Neural cell (in vitro differentiated cells): ENCODE data around the gene HOXB6.

Experiments used
- EP300 ChIP-seq: fragments of 450-650 bp; conservative IDR thresholded peaks from 2 replicates; pipeline ENCODE4 v1.6.1; 2014; ENCODE audit warnings: antibody characterized with exemption, mild to moderate bottlenecking, moderate library complexity; ENCODE audit not compliant: poor library complexity, severe bottlenecking
- EZH2 ChIP-seq: fragments of 200-600, 300-800 bp; shearing (Covaris generic), sonication (generic); IDR thresholded peaks from 2 replicates; pipeline ENCODE4 v1.6.1; 2014; ENCODE audit warnings: antibody characterized with exemption, low read length, borderline replicate concordance, mild to moderate bottlenecking; ENCODE audit not compliant: insufficient read depth, poor library complexity, severe bottlenecking
- MXI1 ChIP-seq: fragments of 450-650 bp; conservative IDR thresholded peaks from 2 replicates; pipeline ENCODE4 v1.6.1; 2014; ENCODE audit warnings: antibody characterized with exemption, mild to moderate bottlenecking; ENCODE audit not compliant: poor library complexity, severe bottlenecking
- POLR2AphosphoS5 ChIP-seq: IDR thresholded peaks from 2 replicates; pipeline ENCODE4 v1.6.1; 2012
- RAD21 ChIP-seq: fragments of 450-650 bp; conservative IDR thresholded peaks from 2 replicates; pipeline ENCODE4 v1.6.1; 2014; ENCODE audit warnings: antibody characterized with exemption, mild to moderate bottlenecking, moderate library complexity
- SMC3 ChIP-seq: fragments of 450-650 bp; conservative IDR thresholded peaks from 2 replicates; pipeline ENCODE4 v1.6.1; 2014; ENCODE audit warnings: antibody characterized with exemption, mild to moderate bottlenecking, moderate library complexity; ENCODE audit not compliant: poor library complexity
- TAF1 ChIP-seq: IDR thresholded peaks from 2 replicates; pipeline ENCODE4 v1.6.1; 2012; ENCODE audit warnings: low read depth
- TF ChIP-seq, protein P1 (sequence below): fragments of 450-650 bp; IDR thresholded peaks from 2 replicates; pipeline ENCODE4 v1.5.1; 2014; ENCODE audit warnings: antibody characterized with exemption, mild to moderate bottlenecking, moderate library complexity; ENCODE audit not compliant: poor library complexity, severe bottlenecking
- TF ChIP-seq, protein P2 (sequence below): IDR thresholded peaks from 2 replicates; pipeline ENCODE4 v1.6.1; 2012; ENCODE audit warnings: borderline replicate concordance

DNA sequence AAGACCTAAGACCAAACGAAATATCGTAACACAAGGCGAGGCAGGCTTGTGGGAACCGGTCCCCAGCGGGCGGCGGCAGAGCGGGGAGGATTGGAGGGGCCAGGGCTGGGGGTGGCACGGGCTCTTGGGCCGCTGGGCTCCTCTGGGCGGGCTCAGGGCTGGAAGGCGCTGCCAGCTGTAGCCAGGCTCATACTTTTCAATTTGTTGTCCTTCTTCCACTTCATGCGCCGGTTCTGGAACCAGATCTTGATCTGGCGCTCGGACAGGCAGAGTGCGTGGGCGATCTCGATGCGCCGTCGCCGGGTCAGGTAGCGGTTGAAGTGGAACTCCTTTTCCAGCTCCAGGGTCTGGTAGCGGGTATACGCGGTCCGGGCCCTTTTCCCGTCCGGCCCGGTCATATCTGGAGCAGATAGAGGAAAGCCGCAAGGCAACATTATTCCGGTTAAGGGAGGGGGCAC lies 12.7 kb downstream of the HOXB6 start:
- TF ChIP-seq, protein P1, sequence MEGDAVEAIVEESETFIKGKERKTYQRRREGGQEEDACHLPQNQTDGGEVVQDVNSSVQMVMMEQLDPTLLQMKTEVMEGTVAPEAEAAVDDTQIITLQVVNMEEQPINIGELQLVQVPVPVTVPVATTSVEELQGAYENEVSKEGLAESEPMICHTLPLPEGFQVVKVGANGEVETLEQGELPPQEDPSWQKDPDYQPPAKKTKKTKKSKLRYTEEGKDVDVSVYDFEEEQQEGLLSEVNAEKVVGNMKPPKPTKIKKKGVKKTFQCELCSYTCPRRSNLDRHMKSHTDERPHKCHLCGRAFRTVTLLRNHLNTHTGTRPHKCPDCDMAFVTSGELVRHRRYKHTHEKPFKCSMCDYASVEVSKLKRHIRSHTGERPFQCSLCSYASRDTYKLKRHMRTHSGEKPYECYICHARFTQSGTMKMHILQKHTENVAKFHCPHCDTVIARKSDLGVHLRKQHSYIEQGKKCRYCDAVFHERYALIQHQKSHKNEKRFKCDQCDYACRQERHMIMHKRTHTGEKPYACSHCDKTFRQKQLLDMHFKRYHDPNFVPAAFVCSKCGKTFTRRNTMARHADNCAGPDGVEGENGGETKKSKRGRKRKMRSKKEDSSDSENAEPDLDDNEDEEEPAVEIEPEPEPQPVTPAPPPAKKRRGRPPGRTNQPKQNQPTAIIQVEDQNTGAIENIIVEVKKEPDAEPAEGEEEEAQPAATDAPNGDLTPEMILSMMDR = no peak
- TF ChIP-seq MXI1 (no peak), RAD21 (no peak), SMC3 (no peak), TAF1 (no peak), EP300 (no peak), EZH2 (no peak), POLR2AphosphoS5 (no peak)
- TF ChIP-seq, protein P2, sequence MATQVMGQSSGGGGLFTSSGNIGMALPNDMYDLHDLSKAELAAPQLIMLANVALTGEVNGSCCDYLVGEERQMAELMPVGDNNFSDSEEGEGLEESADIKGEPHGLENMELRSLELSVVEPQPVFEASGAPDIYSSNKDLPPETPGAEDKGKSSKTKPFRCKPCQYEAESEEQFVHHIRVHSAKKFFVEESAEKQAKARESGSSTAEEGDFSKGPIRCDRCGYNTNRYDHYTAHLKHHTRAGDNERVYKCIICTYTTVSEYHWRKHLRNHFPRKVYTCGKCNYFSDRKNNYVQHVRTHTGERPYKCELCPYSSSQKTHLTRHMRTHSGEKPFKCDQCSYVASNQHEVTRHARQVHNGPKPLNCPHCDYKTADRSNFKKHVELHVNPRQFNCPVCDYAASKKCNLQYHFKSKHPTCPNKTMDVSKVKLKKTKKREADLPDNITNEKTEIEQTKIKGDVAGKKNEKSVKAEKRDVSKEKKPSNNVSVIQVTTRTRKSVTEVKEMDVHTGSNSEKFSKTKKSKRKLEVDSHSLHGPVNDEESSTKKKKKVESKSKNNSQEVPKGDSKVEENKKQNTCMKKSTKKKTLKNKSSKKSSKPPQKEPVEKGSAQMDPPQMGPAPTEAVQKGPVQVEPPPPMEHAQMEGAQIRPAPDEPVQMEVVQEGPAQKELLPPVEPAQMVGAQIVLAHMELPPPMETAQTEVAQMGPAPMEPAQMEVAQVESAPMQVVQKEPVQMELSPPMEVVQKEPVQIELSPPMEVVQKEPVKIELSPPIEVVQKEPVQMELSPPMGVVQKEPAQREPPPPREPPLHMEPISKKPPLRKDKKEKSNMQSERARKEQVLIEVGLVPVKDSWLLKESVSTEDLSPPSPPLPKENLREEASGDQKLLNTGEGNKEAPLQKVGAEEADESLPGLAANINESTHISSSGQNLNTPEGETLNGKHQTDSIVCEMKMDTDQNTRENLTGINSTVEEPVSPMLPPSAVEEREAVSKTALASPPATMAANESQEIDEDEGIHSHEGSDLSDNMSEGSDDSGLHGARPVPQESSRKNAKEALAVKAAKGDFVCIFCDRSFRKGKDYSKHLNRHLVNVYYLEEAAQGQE = no peak
